DND-41 (cell line): ENCODE data around the gene PURB.

Experiments
- CTCF ChIP-seq: IDR thresholded peaks from 2 replicates; pipeline ENCODE4 v1.5.1; 2012; ENCODE audit warnings: borderline replicate concordance, low read length, moderate library complexity, mild to moderate bottlenecking; ENCODE audit not compliant: poor library complexity, severe bottlenecking; ENCODE audit errors: extremely low read depth
- EZH2 ChIP-seq: IDR thresholded peaks from 3 replicates; pipeline ENCODE4 v1.6.1; 2012; ENCODE audit warnings: borderline replicate concordance, low read depth, mild to moderate bottlenecking, moderate library complexity, low read length, inconsistent platforms; ENCODE audit not compliant: severe bottlenecking

DNA sequence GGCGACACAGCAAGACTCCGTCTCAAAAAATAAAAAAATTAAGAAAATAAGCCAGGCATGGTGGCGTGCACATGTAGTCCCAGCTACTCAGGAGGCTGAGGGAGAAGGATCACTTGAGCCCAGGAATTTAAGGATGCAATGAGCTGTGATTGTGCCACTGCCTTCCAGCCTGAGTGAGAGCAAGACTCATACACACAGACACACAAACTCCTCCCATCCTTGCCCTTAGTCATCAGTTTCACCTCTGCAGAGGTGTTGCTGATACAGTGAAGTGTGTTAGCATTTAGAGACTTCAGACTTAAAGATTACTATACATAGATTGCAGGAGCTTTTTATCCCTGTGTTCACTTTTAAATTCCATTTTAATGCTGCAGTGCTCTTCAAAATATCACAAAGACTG, 31.9 kb downstream of the PURB start:
- no peak for TF ChIP-seq CTCF
- no peak for TF ChIP-seq EZH2
